ENCODE measurements around the gene PSD. TPM values are rescaled to one million over a fixed set of nuclear protein-coding genes. Genes with fewer than 3 reads are reported as not detected.
A peak's percentile ranks its signal among the peaks of the same experiment; 100 is the strongest.

The PSD gene
- total RNA-seq, 1 experiment from 2014 or later = 2.4 TPM

DNA sequence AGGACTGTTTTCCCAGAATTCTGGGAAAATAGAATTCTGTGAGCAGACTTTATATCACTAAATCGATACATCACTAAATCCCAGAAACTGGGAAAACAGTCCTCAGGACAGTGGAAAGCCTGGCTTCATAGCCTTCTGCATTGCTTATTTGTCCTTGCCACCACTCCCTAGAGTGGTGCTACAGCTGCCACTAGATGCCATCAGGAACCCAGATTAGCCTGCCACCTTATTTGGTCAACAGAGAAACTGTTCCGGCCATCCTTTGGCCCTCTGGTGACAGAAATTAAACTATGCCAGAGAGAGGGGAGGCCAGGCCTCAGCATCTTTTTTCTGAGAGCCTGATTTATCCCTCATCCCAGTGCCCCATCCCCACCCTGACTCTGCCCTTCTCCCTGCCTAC is 42.7 kb downstream of the PSD start:
- in situ Hi-C loops (cut with HindIII; ENCODE audit: low pct_unique_long_range_greater_than_20kb, low sequenced_read_pairs) = no loop called here
- H3K9me3 ChIP-seq (ENCODE audit: control insufficient read depth, insufficient read depth, low read depth, low read length) = no peaks in the 10 kb centered on the region
- ChIA-PET POLR2A (no interaction called here), CTCF (no interaction called here)
- no peak overlapping the region for H3K27ac ChIP-seq (ENCODE audit: low read length)
- no peak overlapping the region for H3K4me3 ChIP-seq (ENCODE audit: low read depth in 2 of 2, low read length in 2 of 2)
- no peak for TF ChIP-seq TCF7L2 (IDR thresholded peaks at IDR 0.05; ENCODE audit: low read depth, low read length)
- TF ChIP-seq, protein P1, sequence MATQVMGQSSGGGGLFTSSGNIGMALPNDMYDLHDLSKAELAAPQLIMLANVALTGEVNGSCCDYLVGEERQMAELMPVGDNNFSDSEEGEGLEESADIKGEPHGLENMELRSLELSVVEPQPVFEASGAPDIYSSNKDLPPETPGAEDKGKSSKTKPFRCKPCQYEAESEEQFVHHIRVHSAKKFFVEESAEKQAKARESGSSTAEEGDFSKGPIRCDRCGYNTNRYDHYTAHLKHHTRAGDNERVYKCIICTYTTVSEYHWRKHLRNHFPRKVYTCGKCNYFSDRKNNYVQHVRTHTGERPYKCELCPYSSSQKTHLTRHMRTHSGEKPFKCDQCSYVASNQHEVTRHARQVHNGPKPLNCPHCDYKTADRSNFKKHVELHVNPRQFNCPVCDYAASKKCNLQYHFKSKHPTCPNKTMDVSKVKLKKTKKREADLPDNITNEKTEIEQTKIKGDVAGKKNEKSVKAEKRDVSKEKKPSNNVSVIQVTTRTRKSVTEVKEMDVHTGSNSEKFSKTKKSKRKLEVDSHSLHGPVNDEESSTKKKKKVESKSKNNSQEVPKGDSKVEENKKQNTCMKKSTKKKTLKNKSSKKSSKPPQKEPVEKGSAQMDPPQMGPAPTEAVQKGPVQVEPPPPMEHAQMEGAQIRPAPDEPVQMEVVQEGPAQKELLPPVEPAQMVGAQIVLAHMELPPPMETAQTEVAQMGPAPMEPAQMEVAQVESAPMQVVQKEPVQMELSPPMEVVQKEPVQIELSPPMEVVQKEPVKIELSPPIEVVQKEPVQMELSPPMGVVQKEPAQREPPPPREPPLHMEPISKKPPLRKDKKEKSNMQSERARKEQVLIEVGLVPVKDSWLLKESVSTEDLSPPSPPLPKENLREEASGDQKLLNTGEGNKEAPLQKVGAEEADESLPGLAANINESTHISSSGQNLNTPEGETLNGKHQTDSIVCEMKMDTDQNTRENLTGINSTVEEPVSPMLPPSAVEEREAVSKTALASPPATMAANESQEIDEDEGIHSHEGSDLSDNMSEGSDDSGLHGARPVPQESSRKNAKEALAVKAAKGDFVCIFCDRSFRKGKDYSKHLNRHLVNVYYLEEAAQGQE (IDR thresholded peaks at IDR 0.05; ENCODE audit: insufficient read depth in 1 of 2, low read depth in 2 of 2, low read length in 1 of 2) = no peak
- TF ChIP-seq SIN3A (IDR thresholded peaks at IDR 0.05; ENCODE audit: borderline replicate concordance, insufficient read depth, low read depth, low read length) = no peak
- TF ChIP-seq, protein P2, sequence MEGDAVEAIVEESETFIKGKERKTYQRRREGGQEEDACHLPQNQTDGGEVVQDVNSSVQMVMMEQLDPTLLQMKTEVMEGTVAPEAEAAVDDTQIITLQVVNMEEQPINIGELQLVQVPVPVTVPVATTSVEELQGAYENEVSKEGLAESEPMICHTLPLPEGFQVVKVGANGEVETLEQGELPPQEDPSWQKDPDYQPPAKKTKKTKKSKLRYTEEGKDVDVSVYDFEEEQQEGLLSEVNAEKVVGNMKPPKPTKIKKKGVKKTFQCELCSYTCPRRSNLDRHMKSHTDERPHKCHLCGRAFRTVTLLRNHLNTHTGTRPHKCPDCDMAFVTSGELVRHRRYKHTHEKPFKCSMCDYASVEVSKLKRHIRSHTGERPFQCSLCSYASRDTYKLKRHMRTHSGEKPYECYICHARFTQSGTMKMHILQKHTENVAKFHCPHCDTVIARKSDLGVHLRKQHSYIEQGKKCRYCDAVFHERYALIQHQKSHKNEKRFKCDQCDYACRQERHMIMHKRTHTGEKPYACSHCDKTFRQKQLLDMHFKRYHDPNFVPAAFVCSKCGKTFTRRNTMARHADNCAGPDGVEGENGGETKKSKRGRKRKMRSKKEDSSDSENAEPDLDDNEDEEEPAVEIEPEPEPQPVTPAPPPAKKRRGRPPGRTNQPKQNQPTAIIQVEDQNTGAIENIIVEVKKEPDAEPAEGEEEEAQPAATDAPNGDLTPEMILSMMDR (IDR thresholded peaks at IDR 0.05) = no peak
- TF ChIP-seq POLR2AphosphoS5 (IDR thresholded peaks at IDR 0.05; ENCODE audit: low read depth, low read length) = no peak
- no peaks in the 10 kb centered on the region for H3K4me1 ChIP-seq (ENCODE audit: control insufficient read depth, insufficient read depth, low read length)
- ATAC-seq (no peak), DNase-seq (ENCODE audit: low read depth, low spot score) (no peak)
- no peaks in the 10 kb centered on the region for H3K27me3 ChIP-seq (ENCODE audit: control insufficient read depth, insufficient read depth, low read length)
- H3K36me3 ChIP-seq (ENCODE audit: control insufficient read depth, insufficient read depth, low read length) = peaks cover 19% of the 10 kb centered on the region
- BruUV-seq (replicated peaks) = no TSS peak
- intact Hi-C loops (cut with micrococcal nuclease; ENCODE audit: unreplicated experiment) = no loop called here

GRCh38 chr10:102375250-102375649 is 43.3 kb downstream of the PSD start:
- H3K4me3 ChIP-seq (ENCODE audit: low read depth in 2 of 2, low read length in 2 of 2) = no peak overlapping the region
- in situ Hi-C loops (cut with HindIII; ENCODE audit: low pct_unique_long_range_greater_than_20kb, low sequenced_read_pairs) (no loop called here), intact Hi-C loops (cut with micrococcal nuclease; ENCODE audit: unreplicated experiment) (no loop called here)
- no peak for TF ChIP-seq TCF7L2 (IDR thresholded peaks at IDR 0.05; ENCODE audit: low read depth, low read length)
- TF ChIP-seq POLR2AphosphoS5 (IDR thresholded peaks at IDR 0.05; ENCODE audit: low read depth, low read length) = no peak
- TF ChIP-seq, protein P1 (IDR thresholded peaks at IDR 0.05; ENCODE audit: insufficient read depth in 1 of 2, low read depth in 2 of 2, low read length in 1 of 2) = no peak
- TF ChIP-seq SIN3A (IDR thresholded peaks at IDR 0.05; ENCODE audit: borderline replicate concordance, insufficient read depth, low read depth, low read length) = no peak
- TF ChIP-seq, protein P2 (IDR thresholded peaks at IDR 0.05) = no peak
- ChIA-PET POLR2A (no interaction called here), CTCF (interaction anchor here (0.6 kb wide), 1 partner anchor 15 kb away, joined by 7 read pairs; no protein-coding TSS in a partner anchor)
- no peaks in the 10 kb centered on the region for H3K4me1 ChIP-seq (ENCODE audit: control insufficient read depth, insufficient read depth, low read length)
- DNase-seq (ENCODE audit: low read depth, low spot score) (no peak), ATAC-seq (peak; percentile 70; the same call in 1 of the 2 replicates)
- no peaks in the 10 kb centered on the region for H3K9me3 ChIP-seq (ENCODE audit: control insufficient read depth, insufficient read depth, low read depth, low read length)
- no peaks in the 10 kb centered on the region for H3K27me3 ChIP-seq (ENCODE audit: control insufficient read depth, insufficient read depth, low read length)
- BruUV-seq (replicated peaks) = no TSS peak
- H3K36me3 ChIP-seq (ENCODE audit: control insufficient read depth, insufficient read depth, low read length) = peaks cover 17% of the 10 kb centered on the region
- H3K27ac ChIP-seq (ENCODE audit: low read length) = no peak overlapping the region

Data from Panc1 (cell line).